Kidney (tissue), 14 donors: Measurements from ENCODE around the gene PLCD1. TPM values are rescaled to one million over a fixed set of nuclear protein-coding genes. Genes with fewer than 3 reads are reported as not detected.
A peak's percentile ranks its signal among the peaks of the same experiment; 100 is the strongest.

Experiments
- DNase-seq, 5 donors: peaks; one replicate each; pipeline ENCODE4 v3.0.0-alpha.2; 2013 to 2020
- FAIRE-seq: peaks from 2 replicates; lab custom pipeline; 2012; peaks lifted over from hg19 to GRCh38; lab: Jason Lieb, UNC
- H3K27ac ChIP-seq, 2 donors: one replicate each; pipeline ENCODE4 v1.7.0; 2013; ENCODE audit warnings: low read depth in 2 of 2, low read length in 2 of 2, inconsistent platforms in 1 of 2
- H3K27me3 ChIP-seq: one replicate; pipeline ENCODE4 v1.7.1; 2013; ENCODE audit warnings: low read length, inconsistent platforms; ENCODE audit not compliant: control insufficient read depth, insufficient read depth
- H3K36me3 ChIP-seq, 3 donors: one replicate each; pipeline versions ENCODE4 v1.7.0 to v1.7.1; 2013; ENCODE audit warnings: low read length in 3 of 3, control low read depth in 1 of 3, inconsistent platforms in 1 of 3; ENCODE audit not compliant: insufficient read depth in 3 of 3, control insufficient read depth in 2 of 3
- H3K4me1 ChIP-seq, 3 donors: one replicate each; pipeline versions ENCODE4 v1.7.0 to v1.7.1; 2013; ENCODE audit warnings: low read length in 3 of 3, inconsistent platforms in 1 of 3, low read depth in 1 of 3; ENCODE audit not compliant: control insufficient read depth in 2 of 3, insufficient read depth in 2 of 3
- H3K4me3 ChIP-seq, 3 donors: one replicate each; pipeline versions ENCODE4 v1.7.0 to v1.8.1; 2013; ENCODE audit warnings: low read length in 3 of 3, control low read depth in 1 of 3, inconsistent platforms in 1 of 3
- H3K9ac ChIP-seq, 3 donors: one replicate each; pipeline versions ENCODE4 v1.7.0 to v1.7.1; 2013; ENCODE audit warnings: low read length in 3 of 3, control low read depth in 1 of 3, inconsistent platforms in 1 of 3
- H3K9me3 ChIP-seq, 3 donors: one replicate each; pipeline versions ENCODE4 v1.7.0 to v1.7.1; 2013; ENCODE audit warnings: low read length in 3 of 3, control low read depth in 1 of 3, inconsistent platforms in 1 of 3; ENCODE audit not compliant: control insufficient read depth in 2 of 3, insufficient read depth in 1 of 3
- CTCF ChIP-seq: IDR thresholded peaks from 3 replicates; pipeline ENCODE4 v1.5.1; 2012; ENCODE audit warnings: mild to moderate bottlenecking, moderate library complexity, borderline replicate concordance; ENCODE audit not compliant: insufficient read depth; ENCODE audit errors: extremely low read depth
- intact Hi-C: fragments of 100-400 bp; cut with DNase I; formaldehyde crosslinking; loops from one replicate; pipeline ENCODE4 v1.11.1; 2022
- polyA plus RNA-seq: library from polyadenylated mRNA; stranded (reverse); fragments of 350-450 nt; fragmentation: Illumina TruSeq; extraction: RNeasy Lipid Tissue Mini Kit (QIAGEN cat#74804); gene quantifications from one replicate; pipeline ENCODE4 v1.2.3, GENCODE V29; 2014; ENCODE audit warnings: low read depth, low replicate concordance; ENCODE audit not compliant: insufficient read depth
- total RNA-seq: library from RNA; stranded (reverse); fragmentation: NEBNext Ultra II Directional; extraction: Animal tissue kit (Norgen Biotek cat#: 25700); gene quantifications from one replicate; pipeline ENCODE4 v1.2.1, GENCODE V29; 2021
- donor health status: control.
- donor health status: control.
- donor health status: control.
- donor health status: control.
- donor health status: control.
- donor health status: DM: yes; HTN: yes; CAD: no.
- donor health status: Normal renal cell carcinoma (clear cell type).

The PLCD1 gene
- total and polyA plus RNA-seq, 2 donors from 2014 or later = 39.1 to 50.0 TPM

DNA sequence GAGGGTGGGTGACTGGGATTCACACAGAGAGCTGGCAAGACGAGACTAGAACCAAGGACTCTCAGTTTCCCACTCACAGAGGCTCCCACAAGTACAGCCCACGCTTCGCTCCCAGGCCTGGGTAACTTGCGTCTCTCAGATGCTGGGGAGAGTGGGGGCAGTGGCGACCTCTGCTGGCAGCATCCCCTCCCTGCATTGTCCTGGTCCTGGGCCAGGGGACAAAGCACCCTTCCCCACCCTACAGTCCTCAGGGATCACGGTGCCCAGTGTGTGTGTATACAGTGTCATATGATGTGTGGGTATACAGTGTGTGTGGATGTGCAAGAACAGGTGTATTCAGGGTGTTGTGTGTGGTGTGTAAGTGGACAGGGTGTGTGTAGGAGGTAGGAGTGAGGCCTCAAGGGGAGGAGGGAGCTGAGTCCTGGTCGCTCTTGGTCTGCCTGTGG is 26.0 kb downstream of the PLCD1 start:
- peaks cover 0 to 16% (median 2%) of the 10 kb centered on the region in 3 donors for H3K4me1 ChIP-seq
- peaks cover under 1 to 3% (median 3%) of the 10 kb centered on the region in 3 donors for H3K36me3 ChIP-seq
- no peaks in the 10 kb centered on the region for H3K27me3 ChIP-seq
- H3K4me3 ChIP-seq = no peak overlapping the region
- no peak overlapping the region for H3K27ac ChIP-seq
- FAIRE-seq (no peak), DNase-seq (peak; percentile 56 to 82 (median 75))
- no peak overlapping the region for H3K9ac ChIP-seq
- H3K9me3 ChIP-seq = no peaks in the 10 kb centered on the region
- intact Hi-C loops = no loop called here
- TF ChIP-seq CTCF = peak; percentile 73

GRCh38 chr3:38002940-38003339 is 26.5 kb downstream of the PLCD1 start:
- DNase-seq = peak in 1 of 5 donors; percentile 37
- H3K4me1 ChIP-seq = peaks cover 0 to 20% (median 7%) of the 10 kb centered on the region in 3 donors
- H3K36me3 ChIP-seq = peaks cover 0 to 3% (median 3%) of the 10 kb centered on the region in 3 donors
- no peak overlapping the region for H3K9ac ChIP-seq
- no peak overlapping the region for H3K27ac ChIP-seq
- no peaks in the 10 kb centered on the region for H3K27me3 ChIP-seq
- intact Hi-C loops = no loop called here
- H3K4me3 ChIP-seq = no peak overlapping the region
- H3K9me3 ChIP-seq = no peaks in the 10 kb centered on the region
- TF ChIP-seq CTCF = no peak
- no peak for FAIRE-seq

- Histone ChIP-seq H3K27ac (no peak overlapping the region), H3K4me3 (no peak overlapping the region), H3K9me3 (no peaks in the 10 kb centered on the region), H3K36me3 (peaks cover 0 to 3% (median 3%) of the 10 kb centered on the region in 3 donors), H3K27me3 (no peaks in the 10 kb centered on the region), H3K4me1 (peaks cover 0 to 20% (median 7%) of the 10 kb centered on the region in 3 donors), H3K9ac (no peak overlapping the region)
- peak in 2 of 5 donors; percentile 37 to 59 for DNase-seq
- TF ChIP-seq CTCF = no peak
- FAIRE-seq = no peak
- intact Hi-C loops = no loop called here
Observed at GRCh38 chr3:38002291-38002876, 27.1 kb downstream of the PLCD1 start.
